HG02973 (cell line): ENCODE results near the gene ART3.

ENCODE experiments used
- ATAC-seq: cut with Tn5 transposase; IDR thresholded peaks from one replicate; pipeline ENCODE4 v1.9.1; 2021; ENCODE audit warnings: moderate library complexity; ENCODE audit not compliant: unreplicated experiment

The ART3 gene

GRCh38 chr4:76144546-76144945, 70.0 kb downstream of the ART3 start:
- no peak for ATAC-seq

GRCh38 chr4:76147454-76148141, 73.1 kb downstream of the ART3 start:
- peak; percentile 34 for ATAC-seq

- ATAC-seq, result peak; percentile 98
These were observed 73.8 kb downstream of the ART3 start, which contains the start of gene NUP54 for GRCh38 chr4:76148142-76148865. Gene NUP54, minus strand, starts transcription at chr4:76148397. Its CDS starts 23 bp downstream, at chr4:76148374.

GRCh38 chr4:76153356-76153755, 78.8 kb downstream of the ART3 start:
- no peak for ATAC-seq

GRCh38 chr4:76155979-76156378, 81.5 kb downstream of the ART3 start:
- no peak for ATAC-seq

GRCh38 chr4:76156635-76157034, 82.1 kb downstream of the ART3 start:
- no peak for ATAC-seq

- no peak for ATAC-seq
These were observed 85.8 kb downstream of the ART3 start for GRCh38 chr4:76160355-76160754.
